ENCODE measurements around the gene ARL6.

DNA sequence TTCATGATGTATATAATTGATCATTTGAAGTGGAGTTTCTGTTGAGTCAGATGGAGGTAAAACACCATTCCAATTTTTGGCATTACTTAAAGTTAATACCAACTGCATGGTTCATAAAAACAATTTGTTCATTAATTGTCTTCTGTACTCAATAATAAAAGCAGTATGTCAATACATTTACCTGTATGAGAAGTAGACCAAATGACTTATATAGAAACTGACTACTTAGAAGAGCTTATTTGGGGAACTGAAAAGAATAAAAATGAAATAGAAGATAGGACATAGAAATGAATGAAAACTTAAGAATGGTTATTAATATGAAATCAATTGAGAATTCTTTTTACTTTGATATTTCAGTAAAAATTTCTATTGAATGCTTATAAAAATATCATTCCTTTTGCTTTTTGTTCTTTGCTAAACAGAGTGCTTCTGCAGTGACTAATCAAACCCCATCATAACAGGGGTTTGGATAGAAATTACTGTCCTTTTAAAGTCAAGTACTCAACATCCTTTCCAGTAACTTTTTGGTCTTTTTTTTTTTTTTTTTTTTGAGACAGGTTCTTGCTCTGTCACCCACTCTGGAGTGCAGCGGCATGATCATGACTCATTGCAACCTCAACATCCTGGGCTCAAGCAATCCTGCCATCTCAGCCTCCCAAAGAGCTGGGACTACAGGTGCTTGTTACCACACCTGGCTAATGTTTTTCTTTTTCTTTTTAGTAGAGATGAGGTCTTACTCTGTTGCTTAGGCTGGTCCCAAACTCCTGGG is 50.8 kb downstream of the ARL6 start:
- TF ChIP-seq, protein P1, sequence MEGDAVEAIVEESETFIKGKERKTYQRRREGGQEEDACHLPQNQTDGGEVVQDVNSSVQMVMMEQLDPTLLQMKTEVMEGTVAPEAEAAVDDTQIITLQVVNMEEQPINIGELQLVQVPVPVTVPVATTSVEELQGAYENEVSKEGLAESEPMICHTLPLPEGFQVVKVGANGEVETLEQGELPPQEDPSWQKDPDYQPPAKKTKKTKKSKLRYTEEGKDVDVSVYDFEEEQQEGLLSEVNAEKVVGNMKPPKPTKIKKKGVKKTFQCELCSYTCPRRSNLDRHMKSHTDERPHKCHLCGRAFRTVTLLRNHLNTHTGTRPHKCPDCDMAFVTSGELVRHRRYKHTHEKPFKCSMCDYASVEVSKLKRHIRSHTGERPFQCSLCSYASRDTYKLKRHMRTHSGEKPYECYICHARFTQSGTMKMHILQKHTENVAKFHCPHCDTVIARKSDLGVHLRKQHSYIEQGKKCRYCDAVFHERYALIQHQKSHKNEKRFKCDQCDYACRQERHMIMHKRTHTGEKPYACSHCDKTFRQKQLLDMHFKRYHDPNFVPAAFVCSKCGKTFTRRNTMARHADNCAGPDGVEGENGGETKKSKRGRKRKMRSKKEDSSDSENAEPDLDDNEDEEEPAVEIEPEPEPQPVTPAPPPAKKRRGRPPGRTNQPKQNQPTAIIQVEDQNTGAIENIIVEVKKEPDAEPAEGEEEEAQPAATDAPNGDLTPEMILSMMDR (IDR thresholded peaks at IDR 0.05; ENCODE audit: low read depth, low read length) = no peak
- TF ChIP-seq POLR2A (IDR thresholded peaks at IDR 0.05; ENCODE audit: extremely low read depth, insufficient read length) = no peak
- no peak for TF ChIP-seq MYC (IDR thresholded peaks at IDR 0.05; ENCODE audit: low read depth, low read length)
- TF ChIP-seq MAX (IDR thresholded peaks at IDR 0.05; ENCODE audit: low read depth, low read length) = no peak
